Nephron progenitor cell (in vitro differentiated cells): ENCODE data around the gene SMAD3.
A peak's percentile ranks its signal among the peaks of the same experiment; 100 is the strongest.

ENCODE experiments used
- DNase-seq: peaks from one replicate; pipeline ENCODE4 v3.0.0; 2021
- H3K27ac Mint-ChIP-seq: 2 replicates; pipeline ENCODE4 v1.8.0; 2021; ENCODE audit warnings: mild to moderate bottlenecking, moderate library complexity, mixed read lengths
- H3K27me3 Mint-ChIP-seq: 2 replicates; pipeline ENCODE4 v1.8.0; 2021; ENCODE audit warnings: mild to moderate bottlenecking, low read depth, mixed read lengths; ENCODE audit not compliant: poor library complexity
- H3K36me3 Mint-ChIP-seq: 2 replicates; pipeline ENCODE4 v1.8.0; 2021; ENCODE audit warnings: low read depth, mixed read lengths
- H3K4me1 Mint-ChIP-seq: 2 replicates; pipeline ENCODE4 v1.8.0; 2021; ENCODE audit warnings: mixed read lengths
- H3K4me3 Mint-ChIP-seq: 2 replicates; pipeline ENCODE4 v1.8.0; 2021; ENCODE audit warnings: mild to moderate bottlenecking, moderate library complexity, mixed read lengths
- H3K9me3 Mint-ChIP-seq: 2 replicates; pipeline ENCODE4 v1.8.0; 2021; ENCODE audit warnings: mild to moderate bottlenecking, moderate library complexity, mixed read lengths
- TF ChIP-seq, protein P1 (sequence below): fragments of 200-600 bp; sonication (generic); IDR thresholded peaks from 2 replicates; pipeline ENCODE4 v1.5.0; 2021; ENCODE audit warnings: antibody characterized with exemption

Gene SMAD3

DNA sequence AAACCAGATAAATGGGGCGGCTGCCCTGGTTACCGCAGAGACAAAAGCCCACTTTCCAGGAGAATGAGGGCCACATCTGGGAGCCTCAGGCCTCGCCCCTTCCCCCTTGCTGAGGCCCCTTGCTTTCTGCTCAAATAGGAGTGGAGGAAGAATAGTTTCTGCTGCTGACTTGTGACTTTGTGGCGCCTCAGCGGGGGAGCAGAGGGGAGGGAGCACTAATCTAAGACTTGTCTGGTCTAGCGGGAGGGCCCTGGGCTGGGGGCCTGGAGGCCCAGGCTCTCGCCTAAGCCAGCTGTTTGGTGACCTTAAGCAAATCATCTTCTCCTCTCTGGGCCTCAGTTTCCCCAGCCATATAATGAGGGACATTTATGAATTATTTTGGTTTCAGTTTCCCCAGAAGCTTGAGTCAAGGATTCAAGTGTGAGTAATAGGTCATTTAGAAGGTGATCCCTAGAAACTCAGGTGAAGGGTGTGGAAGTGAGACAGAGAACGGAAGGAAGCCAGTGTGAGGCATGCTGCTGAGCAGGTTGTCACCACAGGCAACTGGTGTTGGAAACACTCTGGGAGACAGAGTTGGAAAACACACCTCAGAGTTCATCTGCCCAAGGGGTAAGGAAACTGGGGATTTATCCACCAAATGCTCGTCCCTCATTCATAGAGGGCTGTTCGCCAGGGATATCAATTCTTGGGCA is 25.9 kb upstream of the SMAD3 start:
- peak overlapping the region; percentile 20 for H3K4me3 Mint-ChIP-seq
- H3K9me3 Mint-ChIP-seq = no peaks in the 10 kb centered on the region
- H3K36me3 Mint-ChIP-seq = no peaks in the 10 kb centered on the region
- DNase-seq = peak; percentile 23
- H3K27ac Mint-ChIP-seq = peak overlapping the region; percentile 56
- TF ChIP-seq, protein P1, sequence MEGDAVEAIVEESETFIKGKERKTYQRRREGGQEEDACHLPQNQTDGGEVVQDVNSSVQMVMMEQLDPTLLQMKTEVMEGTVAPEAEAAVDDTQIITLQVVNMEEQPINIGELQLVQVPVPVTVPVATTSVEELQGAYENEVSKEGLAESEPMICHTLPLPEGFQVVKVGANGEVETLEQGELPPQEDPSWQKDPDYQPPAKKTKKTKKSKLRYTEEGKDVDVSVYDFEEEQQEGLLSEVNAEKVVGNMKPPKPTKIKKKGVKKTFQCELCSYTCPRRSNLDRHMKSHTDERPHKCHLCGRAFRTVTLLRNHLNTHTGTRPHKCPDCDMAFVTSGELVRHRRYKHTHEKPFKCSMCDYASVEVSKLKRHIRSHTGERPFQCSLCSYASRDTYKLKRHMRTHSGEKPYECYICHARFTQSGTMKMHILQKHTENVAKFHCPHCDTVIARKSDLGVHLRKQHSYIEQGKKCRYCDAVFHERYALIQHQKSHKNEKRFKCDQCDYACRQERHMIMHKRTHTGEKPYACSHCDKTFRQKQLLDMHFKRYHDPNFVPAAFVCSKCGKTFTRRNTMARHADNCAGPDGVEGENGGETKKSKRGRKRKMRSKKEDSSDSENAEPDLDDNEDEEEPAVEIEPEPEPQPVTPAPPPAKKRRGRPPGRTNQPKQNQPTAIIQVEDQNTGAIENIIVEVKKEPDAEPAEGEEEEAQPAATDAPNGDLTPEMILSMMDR = no peak
- H3K4me1 Mint-ChIP-seq = peaks cover 40% of the 10 kb centered on the region
- peaks cover 3% of the 10 kb centered on the region for H3K27me3 Mint-ChIP-seq

DNA sequence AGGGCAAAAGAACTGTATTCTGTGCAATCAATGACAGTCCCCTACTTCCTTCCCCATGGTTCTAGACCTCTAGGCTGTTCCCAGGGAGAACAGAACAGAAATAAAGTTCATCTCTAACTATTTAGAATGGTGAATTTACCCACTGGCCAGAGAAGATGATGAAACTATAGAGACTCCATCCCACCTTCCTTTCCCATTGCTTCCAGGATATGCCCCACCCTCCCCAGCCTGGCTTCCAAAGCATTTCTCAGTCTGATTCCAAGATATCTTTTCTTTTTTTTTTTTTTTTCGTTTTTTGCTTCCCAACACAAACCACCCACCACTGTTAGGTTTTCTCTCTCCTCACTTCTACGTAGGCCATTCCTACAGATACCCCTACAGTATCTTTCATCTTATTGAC is 25.1 kb upstream of the SMAD3 start:
- peaks cover 39% of the 10 kb centered on the region for H3K4me1 Mint-ChIP-seq
- H3K27ac Mint-ChIP-seq = no peak overlapping the region
- peaks cover 3% of the 10 kb centered on the region for H3K27me3 Mint-ChIP-seq
- H3K4me3 Mint-ChIP-seq = no peak overlapping the region
- DNase-seq = no peak
- TF ChIP-seq, protein P1 = no peak
- H3K9me3 Mint-ChIP-seq = no peaks in the 10 kb centered on the region
- H3K36me3 Mint-ChIP-seq = no peaks in the 10 kb centered on the region

DNA sequence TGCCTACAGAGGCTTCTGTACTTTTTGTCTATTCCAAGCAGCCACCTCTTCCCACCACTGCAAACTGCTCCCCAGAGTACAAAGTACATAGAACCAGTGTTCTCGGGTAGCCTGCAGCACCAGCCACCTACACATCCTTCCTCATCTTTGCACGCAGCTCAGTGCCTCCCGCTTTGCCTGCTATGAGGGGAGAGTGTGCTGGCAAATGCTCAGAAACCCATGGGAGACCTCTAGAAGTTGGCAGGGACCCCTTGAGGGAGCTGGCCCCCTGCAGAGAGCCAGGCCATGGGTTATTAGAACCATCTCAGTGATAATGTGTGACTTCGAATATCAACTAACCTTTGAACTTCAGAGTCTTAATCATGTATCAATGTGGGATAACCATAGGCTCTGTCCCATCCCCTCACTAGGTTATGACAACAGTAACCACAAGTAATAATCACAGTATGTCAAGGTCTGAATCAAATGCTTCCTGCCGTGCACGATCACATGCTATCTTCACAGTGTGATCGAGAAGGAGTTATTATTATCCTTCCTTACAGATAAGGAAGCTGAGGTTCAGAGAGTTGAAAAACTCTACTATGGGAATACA is 22.8 kb upstream of the SMAD3 start:
- no peaks in the 10 kb centered on the region for H3K9me3 Mint-ChIP-seq
- TF ChIP-seq, protein P1 = no peak
- no peaks in the 10 kb centered on the region for H3K36me3 Mint-ChIP-seq
- no peak for DNase-seq
- H3K4me3 Mint-ChIP-seq = no peak overlapping the region
- peaks cover 3% of the 10 kb centered on the region for H3K27me3 Mint-ChIP-seq
- no peak overlapping the region for H3K27ac Mint-ChIP-seq
- peaks cover 26% of the 10 kb centered on the region for H3K4me1 Mint-ChIP-seq

DNA sequence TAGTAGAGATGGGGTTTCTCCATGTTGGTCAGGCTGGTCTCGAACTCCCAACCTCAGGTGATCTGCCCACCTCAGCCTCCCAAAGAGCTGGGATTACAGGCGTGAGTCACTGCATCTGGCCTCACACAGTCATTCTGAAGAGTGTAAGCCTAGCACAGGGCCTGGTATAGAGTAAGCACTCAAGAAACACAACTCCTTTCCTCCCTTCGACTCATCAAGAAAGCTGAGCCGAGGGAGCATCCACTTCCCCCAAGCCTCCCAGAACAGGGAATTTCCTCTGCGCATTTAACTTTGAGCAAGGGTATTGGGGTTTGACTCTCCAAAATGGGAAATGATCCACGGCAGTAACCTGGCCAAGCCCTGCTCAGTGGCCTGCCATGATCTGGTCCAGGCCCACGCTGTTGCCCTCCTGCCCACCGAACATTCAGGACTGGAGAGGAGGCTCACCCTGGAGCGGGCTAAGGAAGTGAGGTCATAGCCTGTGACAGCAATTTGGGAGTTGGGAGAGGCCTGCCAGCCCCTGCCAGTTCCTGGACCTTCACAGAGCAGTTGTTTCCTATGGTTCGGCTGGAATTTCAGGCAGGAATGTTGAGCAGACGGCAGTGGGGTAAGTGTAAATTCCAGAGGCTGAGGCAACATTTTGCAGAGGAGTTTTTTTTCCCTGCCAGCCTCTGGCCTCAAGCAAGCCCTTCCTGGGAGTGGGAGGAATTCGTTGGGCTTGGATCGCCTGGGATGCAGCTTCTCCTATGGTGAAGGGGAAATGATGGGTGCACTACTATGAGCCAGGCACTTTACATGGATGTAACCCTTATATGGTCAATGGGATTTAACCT is 21.2 kb upstream of the SMAD3 start:
- TF ChIP-seq, protein P1 = no peak
- Mint-ChIP-seq H3K4me3 (no peak overlapping the region), H3K4me1 (peaks cover 39% of the 10 kb centered on the region), H3K36me3 (no peaks in the 10 kb centered on the region), H3K9me3 (no peaks in the 10 kb centered on the region), H3K27ac (peak overlapping the region; percentile 96), H3K27me3 (peaks cover 3% of the 10 kb centered on the region)
- DNase-seq = no peak

DNA sequence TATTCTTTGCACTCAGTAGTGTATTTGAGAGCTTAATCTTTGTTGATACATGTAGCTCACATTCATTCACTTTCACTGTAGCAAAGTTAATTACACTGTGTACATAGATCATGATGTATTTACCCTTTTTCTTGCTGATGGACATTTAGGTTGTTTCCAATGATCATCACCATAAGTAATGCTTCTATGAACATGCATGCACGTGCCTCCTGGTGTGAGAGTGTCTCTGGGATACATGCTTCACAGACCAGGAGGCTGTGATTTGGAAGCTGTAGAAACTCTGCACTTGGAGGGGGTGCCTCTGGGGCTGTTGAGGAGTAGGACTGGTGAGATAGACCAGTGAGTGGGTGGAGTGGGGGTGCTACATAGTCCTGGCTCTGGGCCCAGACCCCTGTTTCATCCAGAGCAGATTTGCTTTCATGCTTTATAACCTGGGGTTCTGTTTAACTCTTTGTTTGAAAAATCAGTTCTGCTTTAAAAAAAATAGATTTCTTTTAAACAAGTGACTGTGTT is 18.2 kb upstream of the SMAD3 start:
- H3K4me1 Mint-ChIP-seq = peaks cover 58% of the 10 kb centered on the region
- H3K27ac Mint-ChIP-seq = no peak overlapping the region
- no peaks in the 10 kb centered on the region for H3K27me3 Mint-ChIP-seq
- H3K9me3 Mint-ChIP-seq = no peaks in the 10 kb centered on the region
- H3K36me3 Mint-ChIP-seq = no peaks in the 10 kb centered on the region
- DNase-seq = no peak
- H3K4me3 Mint-ChIP-seq = no peak overlapping the region
- TF ChIP-seq, protein P1 = no peak
